OCI-LY1 (cell line): ENCODE results near the gene SRL.

Experiments used
- CTCF ChIP-seq: fragments of 200-600 bp; sonication (generic), shearing (Covaris generic); IDR thresholded peaks from 2 replicates; pipeline ENCODE4 v1.5.1; 2017; ENCODE audit warnings: mild to moderate bottlenecking, antibody characterized with exemption, low read length, moderate library complexity, mixed read lengths
- EZH2 ChIP-seq: fragments of 200-600 bp; sonication (generic), shearing (Covaris generic); IDR thresholded peaks from 2 replicates; pipeline ENCODE4 v1.8.0; 2017; ENCODE audit warnings: borderline replicate concordance, mixed run types, mild to moderate bottlenecking, antibody characterized with exemption, low read length, moderate library complexity, mixed read lengths

- TF ChIP-seq CTCF (no peak), EZH2 (no peak)
Observed at GRCh38 chr16:4280625-4281024, 38.7 kb upstream of the SRL start.
